GM18520 (cell line): ENCODE data around the gene ADGB.

Source experiments
- ATAC-seq: cut with Tn5 transposase; IDR thresholded peaks from one replicate; pipeline ENCODE4 v1.9.1; 2021; ENCODE audit not compliant: unreplicated experiment

The ADGB gene

DNA sequence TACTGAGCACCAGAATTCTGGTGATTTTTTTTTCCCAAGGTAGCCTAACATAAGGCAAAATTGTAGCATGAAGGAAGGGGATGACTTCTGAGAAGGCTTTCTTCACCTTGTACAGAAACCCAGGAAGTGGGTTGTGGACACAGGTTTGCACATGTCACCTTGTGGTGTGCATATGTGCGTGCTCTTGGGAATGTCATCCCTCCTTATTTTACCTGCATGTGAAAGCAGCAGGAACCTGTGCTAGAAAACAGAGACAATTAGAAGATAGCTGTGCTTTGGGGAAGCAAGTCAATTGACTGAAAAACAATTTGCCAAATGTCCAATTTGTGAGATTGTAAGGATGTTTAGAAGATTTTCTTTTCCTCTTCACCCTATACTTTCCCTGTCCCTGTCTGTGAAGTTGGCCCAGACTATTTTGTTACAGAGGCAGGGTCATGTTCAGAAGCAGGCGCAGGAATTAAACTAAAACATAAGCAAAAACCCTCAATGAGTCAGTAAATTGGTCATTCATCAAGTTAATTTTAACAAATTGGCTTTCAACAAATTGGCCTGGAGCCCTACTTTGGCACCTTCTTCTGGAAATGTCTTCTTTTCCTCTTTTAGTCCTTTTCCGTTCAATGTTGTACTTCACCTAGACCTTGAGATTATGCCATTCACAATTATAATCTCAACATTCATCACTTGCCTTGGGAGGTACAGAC is 261.2 kb downstream of the ADGB start:
- ATAC-seq, result no peak

DNA sequence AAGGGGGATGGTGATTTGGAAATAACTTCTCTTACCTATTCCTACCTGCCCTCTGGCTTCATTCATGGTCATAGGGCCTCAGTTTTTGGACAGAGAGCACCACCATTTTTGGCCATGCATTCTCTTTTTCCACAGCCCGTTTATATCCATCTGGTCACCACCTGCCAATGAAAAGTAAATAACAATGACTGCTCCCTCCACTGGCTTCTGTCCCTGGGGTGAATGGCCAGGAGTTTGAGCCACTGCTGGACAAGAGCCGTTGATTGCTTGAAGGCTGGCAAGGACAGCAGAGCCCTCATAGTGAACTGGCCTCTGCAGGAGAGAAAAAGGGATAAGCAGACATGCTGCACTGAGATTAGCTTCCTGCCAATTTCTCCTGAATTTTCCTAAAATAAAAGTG is 261.8 kb downstream of the ADGB start:
- ATAC-seq, result no peak

DNA sequence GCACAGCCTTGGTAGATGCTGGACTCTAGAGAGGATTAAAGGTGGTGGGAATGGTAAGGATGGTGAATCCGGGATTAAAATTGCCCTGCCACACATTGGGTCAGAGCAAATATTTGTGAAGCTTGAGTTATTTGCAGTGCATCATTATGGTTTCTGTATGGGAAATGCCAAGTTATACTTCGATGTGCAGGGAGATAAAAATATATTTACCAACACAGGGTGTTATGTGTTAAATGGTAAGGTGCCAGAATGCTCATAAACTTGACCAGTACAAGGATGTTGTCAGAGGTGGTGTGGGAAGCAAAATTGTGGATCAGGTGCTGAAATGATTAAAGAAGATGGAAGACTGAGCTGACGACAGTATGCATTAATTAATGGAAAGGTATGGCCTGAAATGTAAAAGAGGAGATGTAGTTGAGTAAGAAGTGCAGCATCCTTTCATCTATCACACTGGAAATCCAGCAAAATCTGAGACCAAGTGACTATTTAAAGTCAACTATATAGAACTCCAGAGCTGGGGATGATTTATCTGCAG is 262.3 kb downstream of the ADGB start:
- ATAC-seq, result no peak

DNA sequence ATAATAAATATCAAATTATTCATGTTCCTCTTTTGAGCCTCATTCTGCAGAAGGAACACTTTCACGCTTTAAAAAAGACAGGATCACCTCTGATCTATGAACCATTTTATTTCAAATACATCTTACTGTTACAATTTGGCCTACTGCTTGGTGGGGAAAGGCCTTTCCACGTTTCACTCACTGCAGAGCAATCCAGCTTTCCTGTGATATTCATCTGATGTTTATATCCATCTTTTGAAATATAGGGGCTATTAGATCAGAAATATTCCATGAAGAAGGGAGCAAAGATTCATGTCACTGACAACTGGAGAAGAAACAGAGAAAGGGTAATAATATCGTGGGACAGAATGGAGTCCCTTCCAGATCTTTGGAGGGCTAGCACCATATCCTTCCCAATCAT is 262.9 kb downstream of the ADGB start:
- no peak for ATAC-seq

DNA sequence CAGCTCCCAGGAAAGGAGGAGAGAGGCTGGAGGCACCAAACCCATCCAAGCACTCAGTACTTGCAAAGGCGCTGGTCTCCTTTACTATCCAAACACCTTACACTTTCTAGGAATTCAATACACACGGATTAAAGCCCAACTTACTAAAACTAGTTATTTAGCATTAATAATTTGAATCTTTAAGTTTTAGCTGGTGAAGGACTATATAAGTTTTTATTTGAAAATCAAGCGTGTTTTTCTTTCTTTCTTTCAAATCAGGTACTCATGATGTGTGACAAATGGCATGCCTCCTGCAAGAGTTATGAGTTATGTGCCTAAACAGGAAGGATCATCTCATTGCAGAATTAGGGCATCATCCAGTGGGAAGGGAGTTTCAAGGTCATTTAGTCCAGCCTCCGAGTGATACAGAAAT is 263.7 kb downstream of the ADGB start:
- no peak for ATAC-seq

DNA sequence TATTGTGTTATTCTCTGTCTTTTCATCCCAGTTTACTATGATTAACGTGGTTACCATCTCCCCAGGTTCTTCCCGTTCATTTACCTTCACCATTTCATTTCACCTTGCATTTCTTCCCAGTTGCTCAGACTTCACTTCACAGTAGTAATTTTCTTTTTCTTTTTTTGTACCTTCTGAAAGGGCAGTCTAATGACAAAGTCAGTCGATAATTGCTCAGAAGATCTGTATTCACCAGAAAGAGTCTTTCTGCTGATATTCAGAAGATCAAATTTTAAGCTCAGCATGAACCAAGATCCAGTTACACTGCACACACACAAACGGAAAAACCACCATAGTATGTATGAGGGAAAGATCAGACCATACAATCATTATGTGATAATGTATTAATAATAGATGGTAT is 265.5 kb downstream of the ADGB start:
- no peak for ATAC-seq

DNA sequence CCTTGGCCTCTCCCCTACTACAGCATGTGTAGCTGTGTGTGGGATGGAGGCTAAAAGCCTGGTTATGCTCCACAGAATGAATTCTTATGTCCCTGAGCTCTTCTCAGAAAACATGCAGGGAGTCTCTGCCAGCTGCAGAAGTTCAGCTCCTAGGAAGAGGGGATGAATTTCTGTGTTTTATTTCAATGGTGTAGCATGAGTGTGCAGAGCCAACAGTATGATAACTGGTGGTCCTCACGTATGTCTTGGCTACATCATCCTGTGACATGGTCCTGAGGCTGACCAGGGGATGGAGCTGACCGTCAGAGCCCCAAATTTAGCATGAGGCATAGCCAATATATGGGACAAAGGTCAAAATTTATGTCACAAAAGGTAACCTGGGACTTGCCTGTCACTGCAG is 266.1 kb downstream of the ADGB start:
- no peak for ATAC-seq
